Femur (tissue), 1 donor: ENCODE measurements around the gene NANOG.
"Not testable (repeated sequence)": the region's sequence is repeated elsewhere in the genome, so short reads cannot be mapped to it uniquely, and the experiment has no call there.

Experiments
- DNase-seq: peaks from one replicate; pipeline ENCODE4 v3.0.0-alpha.2; 2017

Gene NANOG

DNA sequence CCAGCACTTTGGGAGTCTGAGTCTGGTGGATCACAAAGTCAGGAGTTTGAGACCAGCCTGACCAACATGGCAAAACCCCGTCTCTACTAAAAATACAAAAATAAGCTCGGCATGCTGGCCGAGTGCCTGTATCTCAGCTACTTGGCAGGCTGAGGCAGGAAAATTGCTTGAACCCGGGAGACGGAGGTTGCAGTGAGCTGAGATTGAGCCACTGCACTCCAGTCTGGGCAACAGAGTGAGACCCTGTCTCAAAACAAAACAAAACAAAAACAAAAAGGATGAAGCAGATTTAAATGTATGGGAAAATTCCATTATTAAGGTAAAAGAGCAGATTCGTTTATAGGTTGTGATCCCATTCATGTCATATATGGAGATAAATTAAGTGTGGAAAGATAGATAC is 17.1 kb downstream of the NANOG start:
- DNase-seq = not testable (repeated sequence)

GRCh38 chr12:7806863-7807487 is 17.8 kb downstream of the NANOG start:
- peak; percentile 57 for DNase-seq

- DNase-seq = not testable (repeated sequence)
Observed at GRCh38 chr12:7825754-7826153, 36.6 kb downstream of the NANOG start.

- DNase-seq = not testable (repeated sequence)
Observed at GRCh38 chr12:7829737-7830136, 40.5 kb downstream of the NANOG start.

DNA sequence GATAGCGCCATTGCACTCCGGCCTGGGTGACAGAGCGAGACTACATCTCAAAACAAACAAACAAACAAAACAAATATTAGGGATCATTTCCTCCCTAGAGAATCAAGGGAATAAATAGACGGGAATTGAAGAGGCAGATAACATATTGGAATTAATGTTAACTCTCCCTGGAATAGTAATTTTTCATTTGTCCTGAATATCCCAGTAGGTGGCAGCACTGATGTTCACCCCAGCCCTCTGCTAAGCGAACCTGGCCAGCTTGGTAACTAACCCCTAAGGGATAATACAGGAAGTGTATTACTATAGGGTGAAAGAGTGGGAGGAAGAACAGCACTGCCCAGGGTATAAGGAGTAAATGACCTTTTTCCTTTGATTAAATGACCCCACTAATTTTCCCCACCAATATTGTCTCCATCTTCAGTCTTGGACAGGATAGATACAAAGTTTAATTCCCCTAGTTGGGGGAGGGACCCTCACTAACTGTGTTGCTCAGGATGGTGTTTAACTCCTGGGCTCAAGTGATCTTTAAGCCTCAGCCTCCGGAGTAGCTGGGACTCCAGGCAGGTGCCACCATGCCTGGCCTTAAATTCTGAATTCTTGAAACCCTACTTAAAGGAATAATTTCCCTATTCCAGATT is 43.0 kb downstream of the NANOG start:
- DNase-seq = no peak

DNA sequence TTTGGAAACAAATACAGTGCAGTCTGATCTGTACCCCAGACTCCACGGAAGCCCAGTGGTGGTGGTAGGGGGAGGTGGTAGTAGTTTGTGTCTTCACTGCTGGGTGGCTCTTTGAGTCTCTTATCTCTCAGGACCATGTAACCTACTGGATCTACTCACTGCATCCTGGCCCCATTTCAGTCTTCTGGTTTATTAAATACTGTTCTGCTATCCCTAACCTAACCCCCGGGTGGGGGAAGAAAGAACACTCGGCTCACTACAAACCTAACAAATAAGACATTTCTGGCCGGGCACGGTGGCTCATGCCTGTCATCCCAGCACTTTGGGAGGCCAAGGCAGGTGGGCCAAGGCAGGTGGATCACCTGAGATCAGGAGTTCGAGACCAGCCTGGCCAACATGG is 44.0 kb downstream of the NANOG start:
- DNase-seq = not testable (repeated sequence)

DNA sequence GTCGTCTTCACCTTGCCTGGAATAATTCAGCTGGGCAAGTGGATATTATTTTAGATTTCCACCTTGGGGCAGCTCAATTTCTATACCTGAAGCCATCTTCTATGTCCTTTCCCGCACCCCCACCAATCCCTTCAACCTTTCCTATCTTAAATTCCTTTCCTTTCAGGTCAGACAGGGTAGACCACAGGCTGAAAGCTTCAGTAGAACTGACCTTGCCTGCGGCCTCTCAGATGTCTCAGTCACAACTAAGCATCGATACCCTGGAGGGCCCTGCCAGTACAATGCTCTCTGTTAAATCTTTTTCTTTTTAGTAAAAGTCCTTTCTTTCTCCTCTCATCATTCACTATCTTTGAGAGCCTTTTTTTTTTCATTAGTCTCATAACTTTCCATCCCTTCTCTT is 44.6 kb downstream of the NANOG start:
- no peak for DNase-seq

GRCh38 chr12:7834701-7835100 is 45.5 kb downstream of the NANOG start:
- DNase-seq = no peak

- DNase-seq = no peak
Observed at GRCh38 chr12:7835116-7835515, 45.9 kb downstream of the NANOG start.

GRCh38 chr12:7835766-7836165 is 46.6 kb downstream of the NANOG start:
- DNase-seq = no peak

- no peak for DNase-seq
Observed at GRCh38 chr12:7837366-7837765, 48.2 kb downstream of the NANOG start.

- not testable (repeated sequence) for DNase-seq
Observed at GRCh38 chr12:7839226-7839625, 50.0 kb downstream of the NANOG start.

DNA sequence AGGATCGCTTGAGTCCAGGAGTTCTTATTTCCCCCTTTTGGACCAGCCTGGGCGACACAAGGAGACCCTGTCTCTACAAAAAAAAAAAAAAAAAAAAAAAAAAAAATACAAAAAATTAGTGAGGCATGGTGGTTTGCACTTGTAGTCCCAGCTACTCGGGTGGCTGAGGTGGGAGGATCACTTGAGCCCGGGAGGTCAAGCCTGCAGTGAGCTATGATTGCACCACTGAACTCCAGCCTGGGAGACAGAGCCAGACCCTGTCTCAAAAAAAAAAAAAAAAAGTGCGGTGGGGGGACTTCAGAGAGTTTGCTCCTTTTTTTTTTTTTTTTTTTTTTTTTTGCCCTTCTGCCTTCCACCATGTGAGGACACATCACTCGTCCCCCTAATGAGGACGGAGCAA is 50.6 kb downstream of the NANOG start:
- not testable (repeated sequence) for DNase-seq

- DNase-seq = not testable (repeated sequence)
Observed at GRCh38 chr12:7842444-7842843, 53.2 kb downstream of the NANOG start.

DNA sequence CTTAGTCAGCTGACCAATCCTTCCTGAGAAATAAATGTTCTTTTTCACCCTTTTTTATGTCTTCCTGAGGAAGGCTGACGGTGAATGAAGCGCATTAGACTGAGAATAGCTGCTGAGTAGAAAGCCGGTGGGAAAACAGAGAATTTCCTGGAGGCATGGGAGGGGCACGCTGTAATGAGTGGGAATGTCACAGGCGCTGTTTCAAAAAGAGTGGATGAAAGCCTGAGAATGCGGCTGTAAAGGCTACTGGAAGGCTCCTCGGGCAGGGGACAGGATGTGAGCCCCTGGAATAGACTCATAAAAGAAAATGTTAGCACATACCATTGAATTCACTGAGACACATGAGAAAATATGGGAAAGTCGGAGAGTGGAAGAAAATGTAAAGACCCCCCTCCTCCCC is 53.9 kb downstream of the NANOG start:
- peak; percentile 33 for DNase-seq

- DNase-seq = not testable (repeated sequence)
Observed at GRCh38 chr12:7843583-7843982, 54.4 kb downstream of the NANOG start.

GRCh38 chr12:7844116-7844515 is 54.9 kb downstream of the NANOG start:
- no peak for DNase-seq

GRCh38 chr12:7847226-7848097 is 58.3 kb downstream of the NANOG start:
- DNase-seq = not testable (repeated sequence)

- not testable (repeated sequence) for DNase-seq
Observed at GRCh38 chr12:7848098-7848422, 58.9 kb downstream of the NANOG start.
